Stimulated activated CD8-positive, alpha-beta memory T cell treated with anti-CD3 and anti-CD28 coated beads, Interleukin-12 subunit alpha, Interleukin-12 subunit beta, amount 100 ng/mL, for 24 hours (primary cell): ENCODE measurements around the gene DQX1.
"Not testable (repeated sequence)": the region's sequence is repeated elsewhere in the genome, so short reads cannot be mapped to it uniquely, and the experiment has no call there.

ENCODE experiments used
- DNase-seq: peaks from one replicate; pipeline ENCODE4 v3.0.0-alpha.2; 2020; ENCODE audit errors: extremely low read depth

Gene DQX1, protein sequence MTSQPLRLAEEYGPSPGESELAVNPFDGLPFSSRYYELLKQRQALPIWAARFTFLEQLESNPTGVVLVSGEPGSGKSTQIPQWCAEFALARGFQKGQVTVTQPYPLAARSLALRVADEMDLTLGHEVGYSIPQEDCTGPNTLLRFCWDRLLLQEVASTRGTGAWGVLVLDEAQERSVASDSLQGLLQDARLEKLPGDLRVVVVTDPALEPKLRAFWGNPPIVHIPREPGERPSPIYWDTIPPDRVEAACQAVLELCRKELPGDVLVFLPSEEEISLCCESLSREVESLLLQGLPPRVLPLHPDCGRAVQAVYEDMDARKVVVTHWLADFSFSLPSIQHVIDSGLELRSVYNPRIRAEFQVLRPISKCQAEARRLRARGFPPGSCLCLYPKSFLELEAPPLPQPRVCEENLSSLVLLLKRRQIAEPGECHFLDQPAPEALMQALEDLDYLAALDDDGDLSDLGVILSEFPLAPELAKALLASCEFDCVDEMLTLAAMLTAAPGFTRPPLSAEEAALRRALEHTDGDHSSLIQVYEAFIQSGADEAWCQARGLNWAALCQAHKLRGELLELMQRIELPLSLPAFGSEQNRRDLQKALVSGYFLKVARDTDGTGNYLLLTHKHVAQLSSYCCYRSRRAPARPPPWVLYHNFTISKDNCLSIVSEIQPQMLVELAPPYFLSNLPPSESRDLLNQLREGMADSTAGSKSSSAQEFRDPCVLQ

GRCh38 chr2:74525717-74526648, at the start of gene DQX1:
TSS of gene DQX1 (minus strand) at chr2:74526231. CDS start at chr2:74525729, 502 bp downstream.
- no peak for DNase-seq

- DNase-seq, result no peak
Measured at GRCh38 chr2:74575320-74575719, 49.3 kb upstream of the DQX1 start.

GRCh38 chr2:74573747-74574562, 47.9 kb upstream of the DQX1 start:
- no peak for DNase-seq

DNA sequence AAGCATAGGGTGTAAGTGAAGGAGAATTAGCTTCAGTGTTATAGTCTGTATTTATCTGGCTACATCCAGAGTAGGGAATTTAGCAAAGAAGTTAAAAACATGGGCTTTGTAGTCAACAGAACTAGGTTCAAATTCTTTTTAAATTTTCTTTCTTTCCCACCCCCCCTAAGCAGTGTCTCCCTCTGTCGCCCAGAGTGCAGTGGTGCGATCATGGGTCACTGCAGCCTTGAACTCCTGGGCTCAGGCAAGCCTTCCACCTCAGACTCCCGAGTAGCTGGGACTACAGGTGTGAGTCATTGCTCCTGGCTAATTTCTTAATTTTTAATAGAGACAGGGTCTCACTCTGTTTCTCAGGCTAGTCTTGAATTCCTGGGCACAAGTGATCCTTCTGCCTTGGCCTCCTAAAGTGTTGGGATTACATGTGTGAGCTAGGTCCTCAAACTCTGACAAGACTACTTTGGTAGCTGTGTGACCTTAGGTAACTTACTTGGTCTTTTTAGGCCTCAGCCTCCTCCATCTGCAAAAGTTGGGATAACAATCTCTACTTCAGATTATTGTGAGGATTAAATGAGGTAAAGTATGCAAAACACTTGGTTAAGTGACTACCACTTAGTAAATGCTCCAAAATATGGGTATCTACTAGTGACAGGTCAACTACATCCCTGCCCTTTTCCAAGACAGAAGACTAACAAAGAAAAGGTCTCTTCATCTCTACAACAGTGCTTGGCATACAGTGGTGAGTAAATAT, 46.3 kb upstream of the DQX1 start:
- DNase-seq, result no peak

DNA sequence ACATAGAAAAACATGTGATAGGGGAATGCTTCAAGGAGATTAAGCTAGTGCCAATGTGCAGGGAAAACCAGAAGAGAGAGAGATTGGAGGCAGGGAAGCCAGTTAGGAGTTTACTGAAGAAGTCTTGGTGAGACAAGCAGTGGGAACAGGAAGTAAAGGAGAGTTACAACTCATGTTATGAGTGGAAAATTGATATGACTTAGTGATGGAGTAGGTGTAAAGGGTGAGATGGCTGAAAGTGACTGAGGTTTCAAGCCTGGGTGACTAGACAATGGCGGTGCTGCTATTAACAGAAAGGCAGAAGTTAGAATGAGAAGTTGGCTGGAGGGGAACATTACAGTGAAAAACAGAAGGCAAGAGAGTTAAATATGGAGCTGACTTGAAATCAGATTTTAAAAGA, 45.0 kb upstream of the DQX1 start:
- no peak for DNase-seq

- no peak for DNase-seq
Measured at GRCh38 chr2:74569686-74570085, 43.7 kb upstream of the DQX1 start.

GRCh38 chr2:74567881-74568280, 41.9 kb upstream of the DQX1 start:
- DNase-seq, result no peak

DNA sequence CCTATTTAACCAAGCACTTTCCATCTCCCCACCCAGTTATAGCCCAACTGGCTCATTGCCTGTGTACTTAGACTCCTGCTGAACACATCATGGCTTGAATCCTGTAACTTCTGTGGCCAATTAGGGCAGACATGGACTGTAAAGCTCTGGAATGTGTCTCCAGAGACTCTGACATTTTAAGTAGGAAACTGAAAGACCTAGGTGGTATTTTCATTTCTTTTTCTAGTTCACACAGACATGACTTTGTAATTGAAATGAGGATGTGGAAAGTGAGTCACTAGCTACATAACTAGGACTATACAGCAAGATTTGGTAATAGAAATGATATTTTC, 40.7 kb upstream of the DQX1 start:
- DNase-seq, result no peak

GRCh38 chr2:74566076-74566753, 40.2 kb upstream of the DQX1 start:
- DNase-seq, result no peak

DNA sequence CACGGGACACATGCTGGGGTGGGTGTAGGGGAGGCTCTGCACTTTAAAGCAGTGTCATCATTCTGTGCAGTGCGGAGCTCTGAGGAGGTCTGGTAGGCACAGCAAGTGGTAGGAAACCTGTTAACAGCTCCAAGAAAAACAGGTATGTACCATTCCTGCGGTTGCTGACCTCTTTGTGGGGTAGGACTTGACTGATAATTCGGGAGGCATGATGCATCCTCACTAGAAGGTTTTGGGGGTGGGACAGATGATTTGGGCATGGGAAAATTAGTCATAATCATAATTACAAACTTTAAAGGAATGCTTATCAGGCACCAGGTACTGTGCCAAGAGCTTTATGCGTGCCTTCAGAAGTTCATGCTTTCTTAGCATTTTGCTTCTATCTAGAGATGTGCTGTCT, 38.2 kb upstream of the DQX1 start:
- no peak for DNase-seq

GRCh38 chr2:74562126-74562775, 36.2 kb upstream of the DQX1 start:
- DNase-seq, result no peak

DNA sequence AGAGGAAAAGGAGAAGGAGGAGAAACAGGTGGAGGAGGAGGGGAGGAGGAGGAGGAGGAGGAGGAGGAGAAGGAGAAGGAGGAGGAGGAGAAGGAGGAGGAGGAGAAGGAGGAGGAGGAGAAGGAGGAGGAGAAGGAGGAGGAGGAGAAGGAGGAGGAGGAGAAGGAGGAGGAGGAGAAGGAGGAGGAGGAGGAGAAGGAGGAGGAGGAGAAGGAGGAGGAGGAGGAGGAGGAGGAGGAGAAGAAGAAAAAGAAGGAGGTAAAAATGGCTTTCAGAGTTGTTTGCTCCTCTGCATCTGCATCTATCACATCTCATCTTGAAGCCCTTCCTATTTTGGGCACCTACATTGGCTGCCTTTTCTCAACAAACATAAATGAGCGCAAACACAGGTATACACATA, 35.0 kb upstream of the DQX1 start:
- DNase-seq, result not testable (repeated sequence)

DNA sequence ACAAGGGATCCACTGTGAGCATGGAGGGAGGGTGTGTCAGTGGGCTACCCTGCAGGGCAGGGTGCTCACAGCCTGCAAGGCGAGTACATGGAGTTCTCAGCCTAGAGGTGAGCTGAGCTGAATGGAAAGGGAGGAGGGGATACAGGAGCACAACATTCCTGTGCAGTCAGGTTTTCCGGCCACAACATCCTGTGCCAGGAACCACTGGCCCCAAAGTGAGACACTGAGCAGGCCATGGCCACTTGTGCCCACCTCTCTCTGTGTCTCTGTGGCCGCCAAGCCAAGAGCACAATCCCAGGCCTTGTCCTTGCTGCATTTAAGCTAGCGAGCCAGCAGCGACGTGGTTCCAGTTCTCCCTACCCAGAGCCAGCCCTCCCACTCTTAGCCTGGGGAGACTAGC, 34.6 kb upstream of the DQX1 start:
- no peak for DNase-seq

DNA sequence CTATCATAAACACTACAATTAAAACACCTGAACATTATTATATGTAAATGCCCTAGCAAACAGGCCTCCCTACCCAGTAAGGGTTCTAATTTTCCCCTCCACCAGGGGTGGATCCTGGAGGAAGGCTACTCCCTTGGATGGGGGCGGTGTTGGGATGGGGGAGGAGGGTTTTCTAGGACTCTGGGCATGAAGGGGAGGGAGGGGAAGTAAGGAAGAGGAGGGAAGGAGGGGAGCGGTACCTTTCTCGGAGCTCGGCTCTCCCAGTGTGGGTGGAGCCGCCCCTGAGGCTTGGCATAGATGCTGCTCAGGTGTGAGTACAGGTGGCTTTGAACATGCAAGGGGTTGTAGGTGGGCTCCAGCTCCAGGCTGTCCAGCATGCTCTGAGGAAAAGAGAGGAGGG, 33.9 kb upstream of the DQX1 start:
- no peak for DNase-seq

GRCh38 chr2:74558284-74559230, 32.5 kb upstream of the DQX1 start:
- DNase-seq, result no peak

GRCh38 chr2:74556831-74557370, 30.9 kb upstream of the DQX1 start:
- no peak for DNase-seq

DNA sequence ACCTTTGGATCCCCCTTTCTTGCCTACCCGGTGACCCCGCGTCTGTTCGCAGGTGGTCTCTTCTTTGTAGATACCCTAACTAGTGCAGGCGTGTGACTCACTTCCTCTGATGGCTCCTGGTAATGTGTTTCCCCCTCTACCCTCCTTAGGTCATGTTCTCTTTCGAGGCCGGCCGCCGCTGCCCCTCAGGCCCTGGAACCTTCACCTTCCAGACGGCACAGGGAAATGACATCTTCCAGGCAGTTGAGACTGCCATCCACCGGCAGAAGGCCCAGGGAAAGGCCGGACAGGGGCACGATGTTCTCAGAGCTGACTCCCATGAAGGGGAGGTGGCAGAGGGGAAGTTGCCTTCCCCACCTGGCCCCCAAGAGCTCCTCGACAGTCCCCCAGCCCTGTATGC, 30.1 kb upstream of the DQX1 start:
- no peak for DNase-seq

DNA sequence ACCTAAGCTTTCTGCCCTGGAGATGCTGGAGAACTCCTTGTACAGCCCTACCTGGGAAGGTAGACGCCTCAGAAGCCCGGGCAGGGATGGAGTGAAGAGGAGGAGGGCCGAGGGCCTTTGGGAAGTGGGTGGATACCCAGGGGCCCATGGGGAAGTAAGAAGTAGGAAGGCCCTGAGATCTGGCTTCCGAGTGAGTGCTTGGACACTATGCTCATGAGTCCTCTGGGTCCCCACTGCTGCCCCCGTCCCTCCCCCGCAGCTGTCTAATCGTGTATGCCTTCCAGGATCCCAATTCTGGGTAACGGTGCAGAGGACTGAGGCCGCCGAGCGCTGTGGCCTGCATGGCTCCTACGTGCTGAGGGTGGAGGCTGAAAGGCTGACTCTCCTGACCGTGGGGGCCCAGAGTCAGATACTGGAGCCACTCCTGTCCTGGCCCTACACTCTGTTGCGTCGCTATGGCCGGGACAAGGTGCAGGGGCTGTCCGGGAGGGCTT, 29.6 kb upstream of the DQX1 start:
- DNase-seq, result no peak
